GM10266 (cell line): ENCODE measurements around the gene CD247.

ENCODE experiments used
- DNase-seq: peaks from one replicate; pipeline ENCODE4 v3.0.0; 2012; ENCODE audit errors: extremely low spot score
- CTCF ChIP-seq: IDR thresholded peaks from 2 replicates; pipeline ENCODE4 v1.5.1; 2012; ENCODE audit warnings: mild to moderate bottlenecking, low read depth; ENCODE audit not compliant: control insufficient read depth, insufficient read depth; ENCODE audit errors: missing control alignments

The CD247 gene

GRCh38 chr1:167423684-167424619, 94.4 kb downstream of the CD247 start:
- DNase-seq = no peak
- no peak for TF ChIP-seq CTCF

- no peak for TF ChIP-seq CTCF
Measured at GRCh38 chr1:167420510-167420909, 97.8 kb downstream of the CD247 start.

GRCh38 chr1:167419245-167419644, 99.1 kb downstream of the CD247 start:
- DNase-seq = no peak
- TF ChIP-seq CTCF = no peak

More at GRCh38 chr1:167420510-167420909, 97.8 kb downstream of the CD247 start:
- DNase-seq = no peak

- no peak for DNase-seq
- no peak for TF ChIP-seq CTCF
Measured at GRCh38 chr1:167418391-167418790, 99.9 kb downstream of the CD247 start.

GRCh38 chr1:167416506-167416905, 101.8 kb downstream of the CD247 start:
- TF ChIP-seq CTCF = no peak
- no peak for DNase-seq

GRCh38 chr1:167413328-167413727, 105.0 kb downstream of the CD247 start:
- TF ChIP-seq CTCF = no peak
- no peak for DNase-seq

- DNase-seq = no peak
- no peak for TF ChIP-seq CTCF
Measured at GRCh38 chr1:167412920-167413319, 105.4 kb downstream of the CD247 start.
